GM12892 (cell line): Measurements from ENCODE around the gene REPS2. TPM values are rescaled to one million over a fixed set of nuclear protein-coding genes. Genes with fewer than 3 reads are reported as not detected.

Experiments used
- DNase-seq: peaks from one replicate; pipeline ENCODE4 v3.0.0; 2011; ENCODE audit not compliant: insufficient read length
- FAIRE-seq: peaks from 2 replicates; lab custom pipeline; 2011; peaks lifted over from hg19 to GRCh38; lab: Jason Lieb, UNC
- POLR2A ChIP-seq: IDR thresholded peaks from 2 replicates; pipeline ENCODE4 v1.6.1; 2011; ENCODE audit warnings: low read depth, low read length, control low read depth
- POLR2AphosphoS5 ChIP-seq: IDR thresholded peaks from 2 replicates; pipeline ENCODE4 v1.6.1; 2011; ENCODE audit warnings: low read depth, low read length, control low read depth
- TAF1 ChIP-seq: IDR thresholded peaks from 2 replicates; pipeline ENCODE4 v1.6.1; 2011; ENCODE audit warnings: low read depth, mild to moderate bottlenecking, control low read depth, low read length, borderline replicate concordance
- polyA plus RNA-seq: library from polyadenylated mRNA; unstranded; fragments of >200 nt; gene quantifications from one replicate; pipeline ENCODE4 v1.2.1, GENCODE V29; 2012; ENCODE audit warnings: missing spikeins, inconsistent platforms; ENCODE audit not compliant: missing spikeins

REPS2 gene
- not detected for polyA plus RNA-seq

DNA sequence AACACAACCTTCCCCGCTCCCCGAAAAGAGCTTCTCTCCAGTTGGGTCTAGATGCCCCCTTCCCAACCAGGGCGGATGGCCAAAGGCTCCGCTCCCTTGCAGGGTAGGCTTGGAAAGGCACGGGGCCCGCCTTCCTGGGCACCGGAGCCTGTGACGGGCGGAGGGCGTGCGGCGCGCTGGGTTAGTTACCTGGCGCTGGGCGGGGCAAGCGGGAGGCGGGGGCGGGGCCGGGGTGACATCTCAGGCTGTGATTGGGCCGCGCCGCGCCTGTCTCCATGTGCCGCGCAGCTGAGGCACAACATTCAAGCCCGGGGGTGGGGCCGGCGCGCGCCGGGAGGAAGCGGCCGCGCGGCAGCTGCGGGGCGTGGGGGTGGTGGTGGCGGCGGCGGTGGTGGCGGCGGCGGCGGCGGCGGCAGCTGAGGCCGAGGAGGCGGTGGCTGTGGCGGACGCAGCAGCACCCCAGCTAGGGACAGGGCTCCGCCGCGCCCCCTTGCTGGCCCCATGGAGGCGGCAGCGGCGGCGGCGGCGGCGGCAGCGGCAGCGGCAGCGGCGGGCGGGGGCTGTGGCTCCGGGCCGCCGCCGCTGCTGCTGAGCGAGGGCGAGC lies at the start of gene REPS2:
REPS2 (plus strand) TSS at position 298 of the 604 bp plus-strand sequence; CDS start at position 502, 204 bp downstream.
- TF ChIP-seq POLR2AphosphoS5 (no peak), POLR2A (no peak), TAF1 (no peak)
- DNase-seq, result peak; percentile 65
- FAIRE-seq, result peak; percentile 38

DNA sequence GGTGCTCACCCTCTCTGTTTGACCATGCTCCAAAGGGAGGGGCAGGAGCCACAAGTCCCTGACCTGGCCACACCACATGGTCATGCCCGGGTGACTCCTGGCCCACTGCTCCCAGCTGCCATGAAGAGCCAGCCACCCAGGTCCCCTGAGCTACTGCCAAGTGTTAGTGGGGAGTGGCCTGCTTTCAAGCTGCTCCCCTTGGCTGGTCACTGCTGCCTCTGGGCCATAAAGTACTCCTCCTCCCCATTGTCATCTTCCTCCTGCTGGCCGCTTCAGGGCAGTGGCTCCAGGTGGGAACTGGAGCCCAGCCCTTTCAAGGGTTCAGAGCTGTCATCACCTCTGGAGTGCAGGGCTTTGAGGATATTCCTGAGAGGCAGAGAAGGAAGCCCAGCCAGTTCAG lies 49.0 kb upstream of the REPS2 start:
- TF ChIP-seq TAF1 (no peak), POLR2A (no peak), POLR2AphosphoS5 (no peak)
- FAIRE-seq (no peak), DNase-seq (no peak)

DNA sequence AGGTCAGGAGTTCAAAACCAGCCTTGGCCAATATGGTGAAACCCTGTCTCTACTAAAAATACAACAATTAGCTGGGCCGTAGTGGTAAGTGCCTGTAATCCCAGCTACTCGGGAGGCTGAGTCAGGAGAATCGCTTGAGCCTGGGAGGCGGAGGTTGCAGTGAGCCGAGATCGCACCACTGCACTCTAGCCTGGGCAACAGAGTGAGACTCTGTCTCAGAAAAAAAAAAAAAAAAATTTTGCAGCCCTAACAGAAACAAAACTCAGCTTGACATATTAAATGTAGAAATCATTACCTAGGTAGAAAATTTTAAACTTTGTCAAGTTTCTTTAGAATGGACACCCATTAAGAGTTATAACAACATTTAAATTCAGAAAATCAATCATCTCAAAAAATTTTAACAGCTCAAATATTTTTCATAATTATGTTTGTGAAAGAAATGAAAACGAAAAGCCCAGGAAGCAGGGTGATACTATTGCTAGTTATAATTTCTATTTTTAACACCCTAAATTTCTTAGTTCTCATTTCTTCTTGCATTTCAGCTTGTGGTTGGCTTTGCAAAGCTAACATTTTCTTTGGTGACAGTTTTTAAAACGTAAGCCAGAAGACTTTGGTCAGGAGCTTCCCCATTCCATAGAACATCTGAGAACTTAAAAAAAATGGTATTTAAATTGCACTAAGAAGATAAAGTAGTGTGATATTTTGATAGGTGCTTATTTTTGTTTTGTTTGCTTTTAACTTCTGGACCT lies 43.0 kb upstream of the REPS2 start:
- TF ChIP-seq POLR2A, result no peak
- no peak for TF ChIP-seq TAF1
- TF ChIP-seq POLR2AphosphoS5, result no peak
- DNase-seq (no peak), FAIRE-seq (no peak)

DNA sequence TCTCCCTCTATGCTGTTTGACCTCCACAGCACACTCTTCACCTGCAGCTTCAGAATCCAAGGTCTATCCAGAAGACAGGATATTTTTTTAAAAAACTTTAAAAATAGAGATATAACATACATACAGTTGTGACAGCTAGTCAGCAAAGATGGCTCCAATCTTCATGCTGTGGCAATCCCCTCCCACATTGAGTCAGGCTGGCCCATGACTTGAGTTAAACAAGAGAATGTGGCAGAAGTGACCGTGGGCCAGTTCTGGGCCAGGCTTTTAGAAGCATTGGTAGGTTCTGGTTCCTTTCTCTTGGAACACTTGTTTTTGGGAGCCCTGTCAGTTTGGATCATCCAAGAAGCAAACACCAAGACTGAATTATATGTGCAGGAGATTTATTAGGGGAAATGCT lies 36.1 kb upstream of the REPS2 start:
- TF ChIP-seq TAF1 (no peak), POLR2A (no peak), POLR2AphosphoS5 (no peak)
- FAIRE-seq (no peak), DNase-seq (no peak)

DNA sequence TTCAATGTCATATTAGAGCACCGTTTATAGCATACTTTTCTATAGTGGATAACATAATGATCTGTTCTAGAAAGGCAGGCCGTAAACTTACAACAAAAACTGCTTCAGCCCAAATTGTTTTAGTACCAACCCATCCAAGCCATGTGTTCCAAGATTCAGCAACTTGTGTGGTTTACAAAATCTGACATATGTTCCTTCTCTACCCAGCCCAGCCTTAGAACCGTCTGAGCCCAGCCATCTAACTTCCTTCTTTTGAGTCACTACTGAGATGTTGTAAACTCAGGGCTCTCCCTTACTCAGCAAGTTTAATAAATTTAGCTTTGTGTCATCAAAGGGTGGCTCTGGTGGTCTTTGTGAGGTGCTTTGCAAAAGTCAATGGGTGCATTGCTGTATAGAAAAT lies 32.4 kb upstream of the REPS2 start:
- no peak for FAIRE-seq
- DNase-seq, result no peak
- TF ChIP-seq TAF1 (no peak), POLR2AphosphoS5 (no peak), POLR2A (no peak)

DNA sequence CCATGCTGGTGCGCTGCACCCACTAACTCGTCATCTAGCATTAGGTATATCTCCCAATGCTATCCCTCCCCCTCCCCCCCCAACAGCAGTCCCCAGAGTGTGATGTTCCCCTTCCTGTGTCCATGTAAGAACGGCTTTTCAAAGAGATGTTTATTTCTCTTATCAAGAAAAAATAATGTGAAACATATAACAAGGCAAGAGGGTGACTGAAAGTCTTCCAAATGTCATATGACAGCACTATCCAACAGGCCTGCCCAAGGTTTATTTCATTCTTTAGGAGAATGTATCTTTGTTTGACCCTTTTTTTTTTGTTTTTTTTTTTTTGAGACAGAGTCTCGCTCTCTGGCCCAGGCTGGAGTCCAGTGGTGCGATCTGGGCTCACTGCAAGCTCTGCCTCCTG lies 29.9 kb upstream of the REPS2 start:
- FAIRE-seq (no peak), DNase-seq (no peak)
- TF ChIP-seq TAF1, result no peak
- no peak for TF ChIP-seq POLR2A
- no peak for TF ChIP-seq POLR2AphosphoS5

DNA sequence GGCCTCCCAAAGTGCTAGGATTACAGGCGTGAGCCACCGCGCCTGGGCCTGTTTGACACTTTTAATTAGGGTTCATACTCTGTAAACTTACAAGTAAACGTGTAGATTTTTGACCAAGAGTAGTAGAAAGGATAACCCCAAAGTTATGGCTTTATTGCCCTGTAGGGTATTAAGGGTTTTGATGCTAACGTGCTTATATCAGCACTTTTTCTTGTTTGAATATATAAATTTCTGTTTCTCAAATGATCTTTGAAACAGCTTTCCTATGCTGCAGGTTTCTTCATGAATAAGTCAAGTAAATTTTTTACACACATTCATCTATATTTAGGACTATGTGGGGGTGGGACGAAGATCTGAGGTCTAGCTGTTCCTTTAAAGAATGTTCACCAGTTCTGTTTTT lies 29.3 kb upstream of the REPS2 start:
- FAIRE-seq (no peak), DNase-seq (no peak)
- no peak for TF ChIP-seq POLR2A

DNA sequence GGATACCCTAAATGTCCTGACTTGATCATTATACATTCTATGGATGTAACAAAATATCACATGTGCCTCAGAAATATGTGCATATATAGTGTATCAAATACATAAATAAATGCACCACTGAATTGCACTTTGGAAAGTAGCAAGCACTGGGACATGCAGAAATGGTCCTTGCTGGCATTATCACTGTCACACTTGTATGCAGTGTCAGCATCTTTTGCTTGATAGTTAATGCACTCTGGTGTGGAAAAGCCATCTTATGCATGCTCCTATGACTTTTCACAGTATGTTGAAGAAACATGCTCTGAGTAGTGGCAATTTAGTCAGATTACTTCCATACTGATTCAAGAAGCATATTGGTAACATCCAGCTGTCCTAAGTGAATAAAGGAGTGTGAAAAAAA lies 27.5 kb upstream of the REPS2 start:
- TF ChIP-seq TAF1 (no peak), POLR2A (no peak), POLR2AphosphoS5 (no peak)
- FAIRE-seq (no peak), DNase-seq (no peak)

DNA sequence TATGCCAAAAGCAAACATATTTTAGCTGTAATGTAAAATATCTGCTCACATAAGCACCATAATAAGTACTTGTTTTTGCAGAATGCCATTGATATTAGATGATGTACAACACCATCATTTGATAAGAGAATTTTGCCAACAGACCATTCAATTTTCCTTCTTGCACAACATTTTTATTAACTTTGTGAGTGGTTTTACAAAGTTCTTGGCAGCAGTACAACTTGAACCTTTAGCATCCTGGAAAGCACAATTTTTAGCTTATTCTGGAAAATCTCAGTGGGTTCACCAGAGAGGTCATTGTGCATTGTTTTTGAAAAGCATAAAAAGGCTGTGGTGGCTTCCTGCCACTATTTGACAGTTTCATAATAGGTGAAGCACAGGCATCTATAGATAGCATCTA lies 26.4 kb upstream of the REPS2 start:
- no peak for TF ChIP-seq POLR2A
- TF ChIP-seq TAF1, result no peak
- TF ChIP-seq POLR2AphosphoS5, result no peak
- DNase-seq, result no peak
- FAIRE-seq, result no peak

DNA sequence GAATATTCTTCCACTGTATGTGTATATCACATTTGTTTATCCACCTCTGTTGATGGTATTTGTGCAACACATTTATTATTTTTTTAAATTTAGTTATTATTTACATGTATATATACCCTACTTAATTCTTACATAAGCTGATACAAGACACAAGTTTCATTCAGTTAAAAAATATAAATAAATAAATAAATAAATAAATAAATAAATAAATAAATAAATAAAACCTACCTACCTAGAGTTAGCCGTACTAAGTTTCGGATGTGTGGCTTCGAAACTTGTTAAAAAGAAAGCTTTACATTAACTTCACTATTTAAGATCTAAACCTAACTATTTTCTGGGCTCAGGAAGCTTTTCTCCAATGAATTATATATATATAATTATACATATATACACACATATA lies 23.3 kb upstream of the REPS2 start:
- TF ChIP-seq POLR2A (no peak), TAF1 (no peak), POLR2AphosphoS5 (no peak)
- DNase-seq (no peak), FAIRE-seq (no peak)

DNA sequence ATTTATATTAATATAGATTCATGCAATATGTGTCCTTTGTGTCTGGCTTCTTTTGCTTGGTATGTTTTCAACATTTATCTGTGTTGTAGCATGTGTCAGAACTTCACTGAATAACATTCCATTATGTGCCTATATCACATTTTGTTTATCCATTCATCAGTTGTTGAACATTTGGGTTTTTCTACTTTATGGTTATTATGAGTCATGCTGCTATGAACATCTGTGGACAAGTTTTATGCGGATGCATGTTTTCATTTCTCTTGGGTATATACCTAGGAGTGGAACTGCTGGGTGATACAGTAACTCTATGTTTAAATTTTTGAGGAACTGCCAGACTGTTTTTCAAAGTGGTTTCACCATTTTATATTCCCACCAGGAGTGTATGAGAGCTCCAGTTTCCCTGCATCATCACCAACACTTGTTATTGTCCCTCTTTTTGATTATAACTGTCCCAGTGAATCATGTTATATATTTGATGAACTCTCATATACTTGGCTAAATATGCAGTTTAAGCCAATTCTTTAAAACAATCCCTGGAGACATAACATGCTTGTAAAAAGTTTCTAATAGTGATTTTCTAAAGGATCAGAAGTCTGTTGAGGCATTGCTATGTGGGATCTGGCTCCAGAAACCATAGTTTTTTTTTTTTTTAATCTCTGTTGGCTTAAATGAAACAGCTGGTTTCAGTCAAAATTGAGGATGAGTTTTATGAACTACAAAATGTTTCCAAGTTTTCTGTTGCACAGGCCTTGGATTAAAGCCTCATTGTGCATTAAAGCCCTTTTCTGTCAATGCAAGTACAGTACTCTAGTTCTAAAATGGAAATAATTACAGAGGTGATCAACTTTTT lies 21.6 kb upstream of the REPS2 start:
- TF ChIP-seq POLR2A (no peak), TAF1 (no peak), POLR2AphosphoS5 (no peak)
- no peak for FAIRE-seq
- DNase-seq, result no peak
